HG02798 (cell line): ENCODE data around the gene GNAO1.

Source experiments
- ATAC-seq: cut with Tn5 transposase; IDR thresholded peaks from one replicate; pipeline ENCODE4 v1.9.1; 2021; ENCODE audit warnings: mild to moderate bottlenecking; ENCODE audit not compliant: unreplicated experiment, poor library complexity

Gene GNAO1

GRCh38 chr16:56262148-56262547, 70.9 kb downstream of the GNAO1 start:
- no peak for ATAC-seq

GRCh38 chr16:56262551-56263245, 71.4 kb downstream of the GNAO1 start:
- no peak for ATAC-seq

GRCh38 chr16:56263711-56264608, 72.7 kb downstream of the GNAO1 start:
- no peak for ATAC-seq

- ATAC-seq: no peak
Measured at GRCh38 chr16:56264609-56264972, 73.3 kb downstream of the GNAO1 start.

GRCh38 chr16:56265184-56265583, 73.9 kb downstream of the GNAO1 start:
- ATAC-seq: no peak

GRCh38 chr16:56265746-56266145, 74.5 kb downstream of the GNAO1 start:
- ATAC-seq: no peak

GRCh38 chr16:56266641-56267607, 75.6 kb downstream of the GNAO1 start:
- no peak for ATAC-seq

- ATAC-seq: no peak
Measured at GRCh38 chr16:56267888-56268287, 76.6 kb downstream of the GNAO1 start.

GRCh38 chr16:56268799-56269198, 77.5 kb downstream of the GNAO1 start:
- ATAC-seq: no peak

- no peak for ATAC-seq
Measured at GRCh38 chr16:56269281-56269680, 78.0 kb downstream of the GNAO1 start.

GRCh38 chr16:56269811-56270684, 78.8 kb downstream of the GNAO1 start:
- no peak for ATAC-seq

GRCh38 chr16:56270828-56271227, 79.5 kb downstream of the GNAO1 start:
- ATAC-seq: no peak

GRCh38 chr16:56272583-56272894, 81.2 kb downstream of the GNAO1 start:
- no peak for ATAC-seq

GRCh38 chr16:56273615-56274014, 82.3 kb downstream of the GNAO1 start:
- ATAC-seq: no peak

GRCh38 chr16:56274369-56274768, 83.1 kb downstream of the GNAO1 start:
- no peak for ATAC-seq

GRCh38 chr16:56275076-56275475, 83.8 kb downstream of the GNAO1 start:
- ATAC-seq: no peak

GRCh38 chr16:56275801-56276200, 84.5 kb downstream of the GNAO1 start:
- no peak for ATAC-seq

- ATAC-seq: no peak
Measured at GRCh38 chr16:56277075-56277474, 85.8 kb downstream of the GNAO1 start.

- no peak for ATAC-seq
Measured at GRCh38 chr16:56278196-56278855, 87.0 kb downstream of the GNAO1 start.
